BJ (cell line): Measurements from ENCODE around the gene CEP78. TPM values are rescaled to one million over a fixed set of nuclear protein-coding genes. Genes with fewer than 3 reads are reported as not detected.
"Not testable (repeated sequence)": the region's sequence is repeated elsewhere in the genome, so short reads cannot be mapped to it uniquely, and the experiment has no call there.

ENCODE experiments used
- CTCF ChIA-PET: fragments of 350-600 bp; formaldehyde crosslinking; extraction: SDS; loops from one replicate; lab custom pipeline; 2021; ENCODE audit warnings: antibody characterized with exemption, inconsistent platforms; lab: Yijun Ruan, JAX
- POLR2A ChIA-PET: fragments of 300-600 bp; sonication (Branson Sonifier 250); formaldehyde crosslinking; extraction: SDS; loops from one replicate; lab custom pipeline; 2021; ENCODE audit warnings: antibody characterized with exemption; lab: Charles Lee
- DNase-seq: peaks from one replicate; pipeline ENCODE4 v3.0.0-alpha.2; 2011; ENCODE audit warnings: low read depth
- H3K27me3 ChIP-seq: 2 replicates; pipeline ENCODE4 v1.6.0; 2011; ENCODE audit warnings: low read length; ENCODE audit not compliant: control insufficient read depth, insufficient read depth
- H3K36me3 ChIP-seq: 2 replicates; pipeline ENCODE4 v1.5.1; 2011; ENCODE audit warnings: low read length; ENCODE audit not compliant: control insufficient read depth, insufficient read depth
- H3K4me3 ChIP-seq: 2 replicates; pipeline ENCODE4 v1.5.1; 2011; ENCODE audit warnings: low read depth, mild to moderate bottlenecking, control low read depth, low read length
- polyA plus RNA-seq: library from polyadenylated mRNA; depleted of rRNA; stranded (reverse); fragments of >200 nt; gene quantifications from 2 replicates; pipeline ENCODE4 v1.2.3, GENCODE V29; 2011
- TF ChIP-seq, protein P1 (sequence below): IDR thresholded peaks from 2 replicates; pipeline ENCODE4 v1.5.1; 2011; ENCODE audit warnings: low read depth, mild to moderate bottlenecking, control low read depth, inconsistent platforms, low read length, moderate library complexity; ENCODE audit not compliant: insufficient read depth

The CEP78 gene
- polyA plus RNA-seq, 1 experiment = 4.5 TPM

DNA sequence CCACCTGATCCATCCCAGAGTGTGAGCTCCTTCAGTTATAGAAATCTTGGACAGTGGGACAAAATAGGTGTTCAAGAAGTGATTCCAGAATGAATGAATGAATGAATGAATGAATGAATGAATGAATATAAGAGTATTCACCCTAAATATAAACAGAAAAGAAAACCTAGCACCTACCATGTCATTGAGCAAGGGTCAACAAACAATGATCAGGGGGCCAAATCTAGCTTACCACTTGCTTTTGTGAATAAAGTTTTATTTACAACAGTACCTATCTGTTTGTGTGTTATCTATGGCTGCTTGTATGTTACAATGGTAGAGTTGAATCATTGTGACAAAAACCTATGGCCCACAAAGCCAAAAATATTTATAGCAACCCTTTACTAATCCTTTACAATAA lies 43.9 kb upstream of the CEP78 start:
- H3K4me3 ChIP-seq = no peak overlapping the region

DNA sequence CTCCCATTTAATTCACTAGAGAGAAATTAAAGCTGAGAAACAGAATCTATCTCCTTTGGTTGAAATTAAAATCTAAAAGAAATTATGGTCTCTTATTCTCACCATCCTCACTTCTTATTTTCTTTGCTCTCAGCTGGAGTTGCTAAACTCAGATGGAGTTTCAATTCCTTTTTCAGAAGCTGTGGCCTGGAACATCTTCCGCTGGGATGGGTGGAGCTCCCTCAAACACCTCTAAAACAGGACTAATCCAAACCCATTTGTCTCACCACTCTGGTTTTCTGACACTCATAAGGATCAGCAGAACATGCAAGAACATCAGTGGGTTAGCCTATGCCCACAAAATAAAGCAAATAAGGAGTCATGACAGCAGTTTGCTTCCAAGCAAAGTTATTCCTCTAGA lies 39.6 kb upstream of the CEP78 start:
- TF ChIP-seq, protein P1, sequence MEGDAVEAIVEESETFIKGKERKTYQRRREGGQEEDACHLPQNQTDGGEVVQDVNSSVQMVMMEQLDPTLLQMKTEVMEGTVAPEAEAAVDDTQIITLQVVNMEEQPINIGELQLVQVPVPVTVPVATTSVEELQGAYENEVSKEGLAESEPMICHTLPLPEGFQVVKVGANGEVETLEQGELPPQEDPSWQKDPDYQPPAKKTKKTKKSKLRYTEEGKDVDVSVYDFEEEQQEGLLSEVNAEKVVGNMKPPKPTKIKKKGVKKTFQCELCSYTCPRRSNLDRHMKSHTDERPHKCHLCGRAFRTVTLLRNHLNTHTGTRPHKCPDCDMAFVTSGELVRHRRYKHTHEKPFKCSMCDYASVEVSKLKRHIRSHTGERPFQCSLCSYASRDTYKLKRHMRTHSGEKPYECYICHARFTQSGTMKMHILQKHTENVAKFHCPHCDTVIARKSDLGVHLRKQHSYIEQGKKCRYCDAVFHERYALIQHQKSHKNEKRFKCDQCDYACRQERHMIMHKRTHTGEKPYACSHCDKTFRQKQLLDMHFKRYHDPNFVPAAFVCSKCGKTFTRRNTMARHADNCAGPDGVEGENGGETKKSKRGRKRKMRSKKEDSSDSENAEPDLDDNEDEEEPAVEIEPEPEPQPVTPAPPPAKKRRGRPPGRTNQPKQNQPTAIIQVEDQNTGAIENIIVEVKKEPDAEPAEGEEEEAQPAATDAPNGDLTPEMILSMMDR = no peak
- POLR2A ChIA-PET = no interaction called here
- H3K36me3 ChIP-seq = no peaks in the 10 kb centered on the region
- CTCF ChIA-PET = no interaction called here
- no peak for DNase-seq
- H3K4me3 ChIP-seq = no peak overlapping the region
- H3K27me3 ChIP-seq = no peaks in the 10 kb centered on the region

More for the DNA sequence above, 43.9 kb upstream of the CEP78 start:
- ChIA-PET POLR2A (no interaction called here), CTCF (interaction anchor here (0.8 to 1.8 kb wide), 2 partner anchors 10 to 91 kb away, joined by 3 read pairs; no protein-coding TSS in a partner anchor)
- TF ChIP-seq, protein P1 = no peak
- H3K27me3 ChIP-seq = no peaks in the 10 kb centered on the region
- DNase-seq = no peak
- no peaks in the 10 kb centered on the region for H3K36me3 ChIP-seq

DNA sequence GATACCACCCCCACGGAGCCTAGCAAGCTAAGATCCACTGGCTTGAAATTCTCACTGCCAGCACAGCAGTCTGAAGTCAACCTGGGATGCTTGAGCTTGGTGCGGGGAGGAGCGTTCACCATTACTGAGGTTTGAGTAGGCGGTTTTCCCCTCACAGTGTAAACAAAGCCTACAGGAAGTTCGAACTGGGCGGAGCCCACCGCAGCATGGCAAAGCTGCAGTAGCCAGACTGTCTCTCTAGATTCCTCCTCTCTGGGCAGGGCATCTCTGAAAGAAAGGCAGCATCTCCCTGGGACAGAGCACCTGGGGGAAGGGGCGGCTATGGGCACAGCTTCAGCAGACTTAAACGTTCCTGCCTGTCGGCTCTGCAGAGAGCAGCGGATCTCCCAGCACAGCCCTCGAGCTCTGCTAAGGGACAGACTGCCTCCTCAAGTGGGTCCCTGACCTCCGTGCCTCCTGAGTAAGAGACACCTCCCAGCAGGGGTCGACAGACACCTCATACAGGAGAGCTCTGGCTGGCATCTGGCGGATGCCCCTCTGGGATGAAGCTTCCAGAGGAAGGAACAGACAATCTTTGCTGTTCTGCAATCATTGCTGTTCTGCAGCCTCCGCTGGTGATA lies 34.6 kb upstream of the CEP78 start:
- POLR2A ChIA-PET, H3K36me3 ChIP-seq, H3K4me3 ChIP-seq, DNase-seq, H3K27me3 ChIP-seq: not testable (repeated sequence)
- CTCF ChIA-PET = interaction anchor here (1.1 kb wide), 1 partner anchor 9 kb away, joined by 3 read pairs; no protein-coding TSS in a partner anchor

DNA sequence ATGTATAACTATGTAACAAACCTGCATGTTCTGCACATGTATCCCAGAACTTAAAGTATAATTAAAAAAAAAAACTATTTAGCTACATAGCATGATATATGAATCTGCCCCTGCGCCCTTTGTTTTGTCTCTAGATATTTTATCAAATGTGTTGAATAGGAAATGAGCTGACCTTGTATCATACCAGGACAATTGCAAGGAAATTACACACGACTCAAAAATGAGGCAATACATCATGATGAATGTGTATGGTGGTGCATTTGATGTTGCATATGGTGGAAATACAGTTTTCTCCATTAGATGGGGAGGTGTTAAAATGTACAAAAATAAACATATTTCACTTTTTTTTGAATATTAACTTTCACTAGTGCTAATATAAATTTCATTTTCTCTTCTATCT lies 28.6 kb upstream of the CEP78 start:
- Histone ChIP-seq H3K27me3 (no peaks in the 10 kb centered on the region), H3K4me3 (no peak overlapping the region), H3K36me3 (no peaks in the 10 kb centered on the region)
- POLR2A ChIA-PET = interaction anchor here (0.6 kb wide), 1 partner anchor 9 kb away, joined by 6 read pairs; no protein-coding TSS in a partner anchor
- TF ChIP-seq, protein P1 = no peak
- CTCF ChIA-PET = no interaction called here
- no peak for DNase-seq

DNA sequence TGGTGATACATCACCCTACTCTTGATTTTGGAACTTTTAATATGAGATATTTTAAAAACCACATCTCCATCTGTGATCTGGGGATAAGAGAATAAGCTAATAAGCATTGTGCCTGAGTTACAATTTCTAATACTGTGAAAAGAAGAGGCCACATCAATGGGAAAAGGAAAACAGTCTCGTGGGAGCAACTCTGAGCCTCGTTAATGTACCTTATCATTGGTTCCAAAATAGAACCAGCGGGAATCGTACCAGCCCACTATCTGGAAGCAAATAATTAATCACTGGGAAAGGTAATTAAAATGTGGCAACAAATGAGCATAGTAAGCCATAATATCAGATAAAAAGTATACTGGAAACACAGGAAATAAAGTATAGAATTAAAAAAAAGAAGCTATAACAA lies 28.0 kb upstream of the CEP78 start:
- CTCF ChIA-PET = no interaction called here
- DNase-seq = no peak
- no peaks in the 10 kb centered on the region for H3K27me3 ChIP-seq
- TF ChIP-seq, protein P1 = no peak
- POLR2A ChIA-PET = no interaction called here
- no peaks in the 10 kb centered on the region for H3K36me3 ChIP-seq
- no peak overlapping the region for H3K4me3 ChIP-seq

DNA sequence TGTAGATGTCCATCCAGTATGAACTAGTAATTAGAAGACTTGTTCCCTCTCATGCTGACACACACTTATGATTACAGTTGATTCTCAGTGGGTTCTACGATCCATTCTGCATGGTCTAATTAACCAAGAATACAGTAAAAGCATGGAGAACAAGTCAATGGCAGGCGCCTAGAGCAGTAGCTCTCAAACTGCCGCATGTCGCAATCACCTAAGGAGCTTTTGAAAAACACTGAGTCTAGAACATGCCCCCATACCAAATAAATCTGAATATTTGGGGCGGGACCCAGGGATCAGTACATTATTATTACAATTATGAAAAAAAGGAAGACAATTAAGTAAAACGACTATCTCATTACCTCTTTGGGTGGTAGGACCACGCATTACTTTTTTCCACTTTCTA lies 26.7 kb upstream of the CEP78 start:
- Histone ChIP-seq H3K27me3 (no peaks in the 10 kb centered on the region), H3K36me3 (no peaks in the 10 kb centered on the region), H3K4me3 (no peak overlapping the region)
- POLR2A ChIA-PET = no interaction called here
- CTCF ChIA-PET = no interaction called here
- TF ChIP-seq, protein P1 = no peak
- DNase-seq = no peak
